Measurements from ENCODE around the gene CDK5. TPM values are rescaled to one million over a fixed set of nuclear protein-coding genes. Genes with fewer than 3 reads are reported as not detected.
"Not testable (repeated sequence)": the region's sequence is repeated elsewhere in the genome, so short reads cannot be mapped to it uniquely, and the experiment has no call there.

CDK5 gene
- total RNA-seq, 1 experiment from 2014 or later = 41.3 TPM

DNA sequence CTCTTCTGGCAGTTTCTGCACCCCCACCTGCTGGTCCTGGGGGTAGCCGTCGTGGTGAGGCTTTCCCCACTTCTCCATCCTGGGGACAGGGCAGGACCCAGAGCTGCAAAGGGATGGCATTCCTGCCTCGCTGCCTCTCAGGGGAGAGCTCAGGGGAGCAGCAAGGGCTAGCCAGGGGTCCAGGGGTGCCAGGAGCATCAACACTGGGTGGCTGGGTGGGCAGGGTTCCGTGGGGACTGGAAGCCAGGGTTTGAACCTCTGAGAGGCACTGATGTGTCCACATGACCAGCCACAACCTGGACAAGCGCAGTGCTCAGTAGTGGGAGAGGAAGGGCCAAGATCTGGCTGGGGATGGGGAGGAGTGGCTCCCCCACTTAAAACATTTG lies 23.8 kb downstream of the CDK5 start:
- no peak for DNase-seq (ENCODE audit: low read depth)

DNA sequence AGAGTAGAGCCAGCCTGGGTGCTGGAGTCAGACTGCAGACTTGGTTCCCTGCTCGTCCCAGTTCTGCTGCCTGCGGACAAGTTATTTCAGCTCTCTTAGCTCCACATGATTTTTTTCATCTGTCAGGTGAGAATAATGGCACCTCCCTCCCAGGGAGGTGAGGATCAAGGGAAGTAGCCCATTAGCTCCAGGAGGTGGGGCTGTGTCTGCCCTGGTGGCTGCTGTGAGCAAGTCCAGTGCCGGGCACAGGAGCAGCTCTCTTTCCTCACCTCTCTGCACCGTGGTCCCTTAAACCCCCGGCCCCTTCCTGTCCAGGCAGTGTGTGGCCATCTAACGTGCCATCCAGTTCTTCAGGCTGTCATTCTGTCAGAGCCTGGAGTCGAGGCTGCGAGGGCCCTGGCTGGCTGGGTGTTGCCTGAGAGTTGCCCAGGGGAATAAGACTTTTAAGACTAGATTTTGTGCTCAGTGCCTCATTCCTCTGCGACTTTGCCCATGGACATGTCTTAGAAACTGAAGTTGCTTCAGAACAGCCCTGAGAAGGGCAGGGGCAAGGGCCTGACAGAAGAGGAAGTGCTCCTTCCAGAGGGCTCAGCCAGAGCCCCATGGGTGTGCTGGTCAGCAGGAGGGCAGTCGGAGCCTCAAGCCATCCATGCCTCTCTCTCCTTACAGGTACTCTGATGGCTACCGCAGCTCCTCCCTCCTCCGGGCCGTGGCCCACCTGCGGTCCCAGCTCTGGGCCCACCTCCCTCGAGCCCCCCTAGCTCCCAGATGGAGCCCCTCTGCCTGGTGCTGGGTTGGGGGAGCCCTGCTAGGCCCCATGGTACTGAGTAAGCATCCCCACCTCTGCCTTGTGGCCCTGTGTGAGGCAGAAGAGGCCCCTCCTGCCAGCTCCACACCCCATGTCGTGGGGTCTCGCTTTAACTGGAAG lies 24.5 kb downstream of the CDK5 start:
- no peak for DNase-seq (ENCODE audit: low read depth)

DNA sequence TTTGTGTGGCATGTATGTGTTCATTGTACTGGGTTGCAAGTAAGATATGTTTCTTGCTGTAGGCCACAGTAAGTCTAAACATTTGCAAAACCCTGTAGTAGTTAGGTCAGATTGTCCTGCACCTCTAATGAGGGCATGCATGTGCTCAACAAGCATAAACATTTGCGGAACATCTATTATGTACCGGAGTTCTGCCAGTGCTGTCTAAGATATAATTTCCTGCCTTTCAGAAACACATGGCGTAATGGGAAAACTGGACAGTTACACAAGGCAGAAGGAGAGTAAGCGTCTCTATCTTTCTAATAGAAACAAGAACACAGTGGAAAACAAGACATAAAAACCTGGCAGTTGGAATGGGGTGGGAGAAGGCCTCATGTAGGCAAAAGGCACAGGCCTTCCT lies 26.7 kb downstream of the CDK5 start:
- no peak for DNase-seq (ENCODE audit: low read depth)

DNA sequence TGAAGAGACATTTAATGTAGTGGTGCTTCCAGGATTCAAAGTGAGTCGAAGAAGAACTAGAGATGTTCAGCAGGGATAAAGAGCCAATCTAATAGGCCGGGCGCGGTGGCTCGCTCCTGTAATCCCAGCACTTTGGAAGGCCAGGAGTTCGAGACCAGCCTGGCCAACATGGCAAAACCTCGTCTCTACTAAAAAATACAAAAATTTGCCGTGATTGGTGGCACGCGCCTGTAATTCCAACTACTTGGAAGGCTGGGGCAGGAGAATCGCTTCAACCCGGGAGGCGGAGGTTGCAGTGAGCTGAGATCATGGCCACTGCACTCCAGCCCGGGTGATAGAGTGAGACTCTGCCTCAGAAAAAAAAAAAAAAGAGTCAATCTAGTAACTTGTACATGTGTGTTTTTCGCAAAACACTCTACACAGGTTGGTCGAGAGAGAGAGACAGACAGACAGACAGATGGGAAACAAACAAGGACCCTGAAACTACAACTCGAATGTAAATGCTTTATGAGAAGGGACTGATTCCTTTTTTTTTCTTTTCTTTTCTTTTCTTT lies 28.7 kb downstream of the CDK5 start:
- DNase-seq (ENCODE audit: low read depth) = no peak

DNA sequence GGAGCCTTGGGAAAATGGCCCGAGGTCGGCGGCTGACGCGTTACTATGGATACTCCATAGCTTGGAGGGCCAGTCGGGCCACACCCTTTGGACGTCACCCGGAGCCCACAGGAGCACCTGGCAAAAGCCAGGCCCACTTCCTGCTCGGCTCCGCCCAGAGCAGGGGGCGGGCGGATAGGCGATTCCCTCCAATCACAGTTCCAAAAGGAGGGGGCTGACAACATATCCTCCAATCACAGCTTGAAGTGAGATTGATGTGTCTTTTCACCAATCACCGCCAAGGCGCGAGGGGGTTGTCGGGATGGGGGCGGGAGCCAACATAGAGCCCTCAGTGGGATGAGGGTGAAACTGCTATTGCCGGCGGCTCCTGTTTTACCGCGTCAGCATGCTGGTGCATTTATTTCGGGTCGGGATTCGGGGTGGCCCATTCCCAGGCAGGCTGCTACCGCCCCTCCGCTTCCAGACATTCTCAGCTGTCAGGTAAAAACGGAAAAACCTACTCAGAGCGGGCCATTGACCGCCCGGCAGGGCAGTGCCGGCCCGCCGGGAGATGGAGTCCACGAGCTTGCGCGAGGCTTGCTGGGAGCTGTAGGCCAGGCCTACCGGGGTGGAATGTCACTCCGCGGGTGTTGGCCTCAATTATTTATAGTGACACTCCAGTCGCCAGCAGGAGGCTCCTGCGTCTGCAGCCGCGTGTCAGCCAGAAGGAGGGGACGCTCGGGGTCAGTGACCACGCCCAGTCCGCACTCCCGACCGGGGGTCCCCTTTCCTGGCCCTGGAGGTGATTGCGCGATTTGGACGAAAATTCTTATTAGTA lies 29.4 kb downstream of the CDK5 start, which contains the start of gene ABCB8:
Gene ABCB8, plus strand, starts transcription at position 320 of the 817 bp plus-strand sequence. Its CDS starts 66 bp downstream, at position 386.
- DNase-seq (ENCODE audit: low read depth) = peak; percentile 98

DNA sequence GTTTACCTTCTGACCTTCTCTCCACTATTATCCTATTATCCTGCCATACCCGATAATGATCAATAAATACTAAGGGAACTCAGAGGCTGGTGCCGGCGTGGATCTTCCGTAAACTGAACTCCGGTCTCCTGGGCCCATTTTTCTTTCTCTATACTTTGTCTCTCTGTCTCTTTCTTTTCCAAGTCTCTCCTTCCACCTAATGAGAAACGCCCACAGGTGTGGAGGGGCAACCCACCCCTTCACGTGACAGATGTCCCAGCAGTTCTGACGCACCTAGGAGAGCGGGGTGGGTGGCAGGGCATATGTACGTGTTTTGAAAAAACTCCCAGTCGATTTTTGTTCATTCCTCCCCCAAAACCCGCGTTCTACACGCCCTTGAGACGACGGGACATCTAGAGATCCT lies 30.0 kb downstream of the CDK5 start:
- DNase-seq (ENCODE audit: low read depth) = not testable (repeated sequence)

DNA sequence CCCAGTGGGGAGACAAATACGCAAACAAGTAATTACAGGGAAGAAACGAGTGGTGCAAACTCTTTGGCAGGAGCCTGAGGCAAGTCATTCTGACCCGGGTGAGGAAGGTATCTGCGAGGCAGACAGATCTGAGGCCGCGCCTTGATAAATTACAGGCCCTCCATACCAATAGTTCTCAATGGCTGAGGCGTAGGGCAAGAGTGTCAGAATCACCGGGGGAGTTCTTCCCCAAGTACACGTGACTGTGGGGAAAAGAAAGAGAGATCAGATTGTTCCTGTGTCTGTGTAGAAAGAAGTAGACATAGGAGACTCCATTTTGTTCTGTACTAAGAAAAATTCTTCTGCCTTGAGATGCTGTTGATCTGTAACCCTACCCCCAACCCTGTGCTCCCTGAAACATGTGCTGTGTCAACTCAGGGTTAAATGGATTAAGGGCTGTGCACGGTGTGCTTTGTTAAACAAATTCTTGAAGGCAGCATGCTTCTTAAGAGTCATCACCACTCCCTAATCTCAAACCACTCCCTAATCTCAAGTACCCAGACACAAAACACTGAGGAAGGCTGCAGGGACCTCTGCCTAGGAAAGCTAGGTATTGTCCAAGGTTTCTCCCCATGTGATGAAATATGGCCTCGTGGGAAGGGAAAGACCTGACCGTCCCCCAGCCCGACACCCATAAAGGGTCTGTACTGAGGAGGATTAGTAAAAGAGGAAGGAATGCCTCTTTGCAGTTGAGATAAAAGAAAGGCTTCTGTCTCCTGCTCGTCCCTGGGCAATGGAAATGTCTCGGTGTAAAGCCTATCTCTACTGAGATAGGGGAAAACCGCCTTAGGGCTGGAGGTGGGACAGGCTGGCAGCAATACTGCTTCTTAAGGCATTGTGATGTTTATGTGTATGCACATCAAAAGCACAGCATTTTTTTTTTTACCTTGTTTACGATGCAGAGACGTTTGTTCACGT lies 30.6 kb downstream of the CDK5 start:
- DNase-seq (ENCODE audit: low read depth) = not testable (repeated sequence)

DNA sequence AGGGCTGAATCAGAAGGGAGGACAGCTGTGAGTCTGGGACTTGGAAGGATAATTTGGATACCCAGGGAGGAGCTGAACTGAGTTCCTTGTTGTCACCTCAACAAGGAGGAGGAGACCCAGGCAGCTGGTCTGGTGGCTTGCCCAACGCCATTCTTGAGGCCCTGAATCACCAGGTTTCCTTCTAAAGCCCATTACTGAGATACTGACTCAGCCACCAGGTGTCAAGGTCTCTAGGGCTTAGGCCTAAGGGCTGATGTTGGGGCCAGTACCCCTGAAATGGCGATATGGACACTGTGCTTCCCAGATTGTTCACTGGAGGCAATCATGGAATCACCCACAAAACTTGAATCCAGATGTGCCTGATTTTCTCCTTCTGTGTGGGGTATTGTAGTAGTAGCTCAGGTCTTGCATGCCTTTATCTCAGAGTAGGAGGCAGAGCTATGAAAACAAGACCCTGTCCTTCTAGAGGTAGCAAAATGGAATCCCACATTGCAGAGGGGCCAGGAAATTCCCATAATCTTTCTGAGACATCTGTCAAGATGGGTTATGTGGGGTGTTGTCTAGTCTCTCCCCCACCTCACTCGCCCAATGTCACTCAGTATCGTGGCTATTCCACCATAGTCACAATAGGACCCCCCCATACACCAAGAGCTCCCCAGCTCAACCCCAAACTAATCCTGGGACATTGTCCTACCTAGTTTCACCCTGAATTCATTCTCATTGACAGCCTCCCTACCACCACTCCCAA lies 31.6 kb downstream of the CDK5 start:
- DNase-seq (ENCODE audit: low read depth) = peak; percentile 64

DNA sequence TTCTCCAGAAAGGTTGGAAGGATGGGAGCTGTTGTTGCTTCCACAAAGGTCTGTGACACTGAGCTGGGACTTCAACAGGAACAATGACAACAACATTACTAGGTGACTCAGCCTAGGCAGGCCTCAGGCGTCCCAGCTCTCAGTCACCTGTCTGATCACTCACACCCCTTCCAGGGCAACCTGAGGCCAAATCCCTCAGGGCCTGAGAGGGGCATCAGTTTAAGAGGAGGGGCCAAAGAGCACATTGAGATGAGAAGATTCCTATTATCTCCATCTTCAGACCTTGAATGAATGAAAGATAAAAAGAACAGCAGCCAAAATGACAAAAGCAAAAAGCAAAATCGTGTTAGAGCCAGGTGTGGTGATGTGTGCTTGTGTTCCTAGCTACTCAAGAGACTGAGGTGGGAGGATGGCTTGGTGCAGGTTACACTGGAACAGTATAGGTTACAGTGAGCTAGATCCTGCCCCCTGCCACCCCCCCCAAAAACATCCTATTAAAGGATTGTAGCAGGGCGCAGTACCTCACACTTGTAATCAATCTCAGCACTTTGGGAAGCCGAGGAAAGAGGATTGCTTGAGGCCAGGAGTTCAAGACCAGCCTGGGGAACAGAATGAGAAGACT lies 33.2 kb downstream of the CDK5 start, which contains the start of gene ATG9B:
Gene ATG9B, minus strand, starts transcription at position 60 of the 622 bp plus-strand sequence. CDS start 71 bp downstream, outside the sequence.
- DNase-seq (ENCODE audit: low read depth) = no peak

DNA sequence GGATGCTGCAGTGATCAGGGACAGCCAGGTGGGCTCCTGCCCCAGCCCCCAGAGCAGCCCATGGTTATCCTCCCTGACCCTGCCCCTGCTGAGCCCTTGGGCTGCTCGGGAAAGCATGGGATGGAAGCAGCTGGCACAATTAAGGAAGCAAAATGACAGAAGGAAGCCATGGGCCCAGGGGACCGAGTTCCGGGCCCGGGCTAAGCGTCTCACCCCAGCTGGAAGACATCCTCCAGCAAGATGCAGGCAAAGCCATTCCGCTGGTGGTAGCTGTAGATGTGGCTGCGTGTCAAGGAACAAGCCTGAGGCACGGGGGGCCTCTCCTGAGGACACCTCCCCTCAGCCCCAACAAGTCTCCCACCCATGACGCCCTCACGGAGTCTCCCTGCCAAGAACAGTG lies 34.5 kb downstream of the CDK5 start:
- DNase-seq (ENCODE audit: low read depth) = no peak

DNA sequence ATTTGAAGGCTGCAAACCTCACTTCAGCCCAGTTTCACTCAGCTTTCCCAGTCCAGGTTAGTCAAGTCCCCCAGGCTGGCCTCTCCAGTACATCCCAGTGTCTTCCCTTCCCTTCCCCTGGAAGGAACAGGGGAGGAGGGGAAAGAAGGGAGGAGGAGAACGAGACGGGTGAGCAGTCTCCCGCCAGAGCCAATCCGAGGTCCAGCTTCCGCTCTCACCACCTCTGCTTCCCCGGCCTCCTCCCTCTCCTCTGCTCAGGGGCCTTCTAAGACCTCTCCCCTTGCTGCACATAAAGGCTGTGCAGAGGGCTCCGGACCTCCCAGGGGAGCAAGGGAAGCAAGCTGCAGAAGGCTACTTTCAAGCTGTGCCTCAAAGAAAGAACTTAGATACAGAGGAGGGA lies 37.5 kb downstream of the CDK5 start:
- no peak for DNase-seq (ENCODE audit: low read depth)

DNA sequence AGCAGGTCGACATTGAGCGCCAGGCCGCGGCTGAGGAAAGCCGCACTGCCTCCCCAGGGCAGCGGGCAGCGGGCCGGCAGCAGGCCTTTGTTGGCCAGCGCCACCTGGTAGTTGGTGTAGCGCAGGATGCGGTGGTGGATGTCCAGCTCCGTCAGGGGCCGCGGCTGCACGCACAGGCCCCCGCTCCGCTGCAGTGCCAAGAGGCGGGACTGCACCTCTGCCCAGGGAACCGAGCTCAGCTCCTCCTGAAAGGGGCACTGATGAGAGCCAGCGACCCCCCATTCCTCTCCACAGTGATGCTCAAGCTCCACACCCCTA lies 38.6 kb downstream of the CDK5 start:
- DNase-seq (ENCODE audit: low read depth) = no peak

DNA sequence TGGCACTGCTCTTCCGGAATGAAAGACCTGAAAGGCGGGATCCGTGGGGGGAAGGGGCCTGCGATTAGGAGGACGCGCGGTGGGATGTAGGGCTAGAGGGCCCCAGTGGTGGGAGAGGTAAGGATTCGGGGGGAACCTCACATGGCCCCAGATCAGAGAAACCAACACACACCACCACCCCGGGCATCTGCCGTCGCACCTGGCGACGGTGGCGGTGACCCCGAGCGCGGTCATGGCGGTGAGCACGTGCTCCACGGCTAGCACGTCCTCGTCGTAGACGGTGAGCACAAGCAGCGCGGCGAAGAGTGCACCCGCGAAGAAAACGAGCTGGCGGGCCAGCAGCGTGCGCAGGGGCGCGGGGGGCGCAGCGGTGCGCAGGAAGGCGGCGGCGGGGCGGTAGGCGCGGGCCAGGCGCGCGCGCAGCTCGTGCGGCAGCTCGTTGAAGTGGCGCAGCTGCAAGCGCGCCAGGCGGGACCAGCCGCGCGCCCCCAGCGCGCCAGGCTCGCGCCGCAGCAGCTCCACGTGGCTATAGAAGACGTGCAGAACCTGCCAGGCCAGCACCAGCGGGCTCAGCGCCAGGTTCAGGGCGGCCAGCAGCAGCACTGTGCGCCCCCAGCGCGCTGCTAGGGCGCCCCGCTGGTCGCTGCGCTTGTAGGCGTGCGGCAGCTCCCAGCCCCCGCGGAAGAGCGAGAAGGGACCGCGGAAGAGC lies 39.1 kb downstream of the CDK5 start:
- peak; percentile 22 for DNase-seq (ENCODE audit: low read depth)

DNA sequence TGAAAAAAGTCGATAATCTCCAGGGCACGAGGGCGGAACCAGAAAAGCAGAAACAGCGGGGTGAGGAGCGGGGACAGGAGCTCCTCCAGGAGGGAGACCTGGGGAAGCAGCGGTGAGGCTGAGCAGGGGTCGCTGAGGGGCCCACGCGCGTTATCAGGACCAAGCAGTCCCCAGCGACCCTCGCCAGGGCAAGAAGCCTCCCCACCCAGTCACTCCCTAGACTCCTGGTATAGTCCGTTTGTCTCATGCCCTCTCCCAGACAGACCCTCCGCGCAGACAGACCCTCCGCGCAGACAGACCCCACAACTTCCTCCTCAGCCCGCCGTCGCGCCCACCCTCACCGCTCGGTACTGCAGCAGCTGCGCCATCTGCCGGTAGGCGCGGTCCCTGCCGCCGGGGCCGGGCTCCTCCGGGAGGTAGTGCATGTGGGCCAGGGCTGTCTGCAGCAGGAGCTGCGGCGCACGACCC lies 39.7 kb downstream of the CDK5 start:
- no peak for DNase-seq (ENCODE audit: low read depth)

DNA sequence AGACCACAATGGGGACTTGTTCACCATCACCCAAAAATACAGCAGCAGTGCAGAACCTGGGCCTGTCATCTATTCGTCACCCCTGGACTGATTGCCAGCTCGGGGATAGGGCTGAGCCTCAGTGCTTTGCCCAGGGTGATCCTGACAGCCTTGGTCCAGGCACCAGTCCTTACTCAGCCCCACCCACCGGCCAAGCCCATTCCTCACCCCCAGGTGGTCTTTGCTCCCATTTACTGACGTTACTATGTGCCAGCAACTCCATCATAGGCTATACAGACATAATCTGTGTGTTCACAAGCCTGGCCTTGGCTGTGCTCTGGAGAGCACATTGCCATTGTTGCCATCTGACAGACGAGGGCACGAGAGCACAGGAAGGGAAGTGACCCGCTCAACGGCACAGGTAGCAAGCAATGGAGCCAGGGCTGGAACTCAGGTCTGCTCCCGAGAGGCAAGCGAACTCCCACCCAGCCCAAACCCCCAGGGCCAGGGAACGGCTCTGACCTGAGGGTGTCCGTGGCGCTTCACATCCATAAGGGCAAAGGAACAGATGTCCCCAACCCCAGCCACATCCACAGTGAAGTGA lies 40.2 kb downstream of the CDK5 start:
- DNase-seq (ENCODE audit: low read depth) = no peak

DNA sequence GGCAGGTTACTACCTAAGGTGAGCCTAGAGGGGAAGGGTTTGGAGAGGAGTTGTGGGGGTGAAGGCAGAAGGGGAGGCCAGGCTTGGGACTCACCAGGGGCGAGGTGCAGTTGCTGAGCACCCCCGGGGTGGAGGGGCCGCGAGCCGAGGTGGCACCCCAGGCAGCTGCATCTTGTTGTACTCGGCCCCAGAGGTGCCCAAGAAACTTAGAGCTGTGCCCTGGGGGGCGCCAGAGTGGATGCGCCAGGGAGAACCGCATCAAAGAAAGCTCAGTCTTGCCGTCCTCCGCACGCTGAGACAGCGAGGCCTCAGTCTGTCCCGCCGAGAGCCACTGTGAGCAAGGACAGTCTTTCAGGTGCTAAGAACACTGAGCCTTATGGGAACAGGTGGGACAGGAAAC lies 40.8 kb downstream of the CDK5 start:
- DNase-seq (ENCODE audit: low read depth) = no peak

DNA sequence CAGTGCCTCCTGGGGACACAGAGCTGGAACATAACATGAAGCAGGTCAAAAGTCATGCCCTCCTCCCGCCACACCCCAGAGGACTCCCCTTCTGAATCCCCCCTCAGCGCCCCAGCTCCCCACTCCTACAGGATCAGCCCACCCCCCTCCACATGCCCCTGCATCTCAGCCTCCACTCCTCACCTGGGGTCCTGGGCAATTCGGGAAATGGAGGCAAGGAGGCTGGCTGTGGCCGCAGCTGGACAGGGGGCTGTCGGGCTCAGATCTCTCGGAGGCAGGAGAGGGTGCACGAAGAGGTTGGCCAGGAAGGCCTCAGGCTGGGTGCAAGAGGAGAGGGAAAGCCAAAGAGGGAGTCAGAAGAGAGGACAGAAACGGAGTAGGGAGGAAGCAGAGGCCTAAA lies 41.2 kb downstream of the CDK5 start:
- DNase-seq (ENCODE audit: low read depth) = no peak

DNA sequence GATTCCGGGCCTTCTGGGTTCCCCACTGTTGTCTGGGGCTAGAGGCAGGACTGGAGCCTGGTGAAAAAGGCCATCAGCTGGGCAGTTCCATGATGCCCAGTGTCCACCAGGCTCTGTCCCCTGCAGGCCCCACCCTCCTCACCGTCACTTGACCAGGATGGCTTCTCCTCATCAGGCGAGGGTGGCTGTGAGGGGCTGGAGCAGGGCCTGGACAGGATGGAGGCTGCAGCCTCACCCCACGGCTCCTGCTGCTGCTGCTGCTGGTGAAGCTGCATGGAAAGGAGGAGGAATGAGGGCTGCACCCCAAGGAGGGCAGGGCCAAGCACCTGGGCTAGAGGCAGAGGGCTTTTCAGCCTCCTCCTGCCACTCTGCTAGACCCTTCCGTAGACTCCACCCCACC lies 41.7 kb downstream of the CDK5 start:
- no peak for DNase-seq (ENCODE audit: low read depth)

DNA sequence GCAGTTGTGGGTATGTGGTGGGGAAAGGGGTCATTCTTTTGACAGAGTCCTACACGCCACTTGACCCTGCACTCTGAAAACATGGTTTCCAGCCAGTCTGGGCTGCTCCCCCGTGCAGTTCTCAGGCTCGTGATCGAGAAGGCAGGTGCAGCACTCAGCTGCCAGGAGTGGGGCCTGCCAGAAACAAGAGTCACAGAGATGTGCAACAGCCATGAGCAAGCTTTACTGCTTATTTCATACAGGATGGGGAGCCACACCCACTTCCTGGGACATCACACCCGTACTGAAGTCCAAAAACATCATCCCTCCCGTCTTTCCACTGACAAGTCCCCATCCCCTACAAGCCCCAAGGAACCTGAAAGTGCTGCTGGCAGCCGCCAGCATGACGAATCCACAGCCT lies 42.7 kb downstream of the CDK5 start:
- no peak for DNase-seq (ENCODE audit: low read depth)

All from RPMI7951 (cell line).